Transverse colon (tissue), 4 donors: ENCODE data around the gene TVP23B.
"Not testable (repeated sequence)": the region's sequence is repeated elsewhere in the genome, so short reads cannot be mapped to it uniquely, and the experiment has no call there.

Experiments used
- POLR2A ChIP-seq: fragments of 450-650 bp; IDR thresholded peaks from one replicate; pipeline ENCODE4 v1.6.1; 2016; ENCODE audit warnings: antibody characterized with exemption, mild to moderate bottlenecking, moderate library complexity
- POLR2AphosphoS5 ChIP-seq, 3 donors: sonication (generic); formaldehyde crosslinking; IDR thresholded peaks; one replicate each; pipeline ENCODE4 v1.6.1; 2016; ENCODE audit warnings: antibody characterized with exemption in 3 of 3
- TF ChIP-seq, protein P1 (sequence below), 5 experiments: fragments of 200-600 bp in 3 of 5; fragments of 450-650 bp in 2 of 5; sonication (generic) in 3 of 5; IDR thresholded peaks; 1 replicate in 2 of 5; 2 replicates in 3 of 5; pipeline ENCODE4 v1.5.1; 2016 to 2017; ENCODE audit warnings: antibody characterized with exemption in 5 of 5, inconsistent platforms in 3 of 5, mild to moderate bottlenecking in 2 of 5, moderate library complexity in 1 of 5

DNA sequence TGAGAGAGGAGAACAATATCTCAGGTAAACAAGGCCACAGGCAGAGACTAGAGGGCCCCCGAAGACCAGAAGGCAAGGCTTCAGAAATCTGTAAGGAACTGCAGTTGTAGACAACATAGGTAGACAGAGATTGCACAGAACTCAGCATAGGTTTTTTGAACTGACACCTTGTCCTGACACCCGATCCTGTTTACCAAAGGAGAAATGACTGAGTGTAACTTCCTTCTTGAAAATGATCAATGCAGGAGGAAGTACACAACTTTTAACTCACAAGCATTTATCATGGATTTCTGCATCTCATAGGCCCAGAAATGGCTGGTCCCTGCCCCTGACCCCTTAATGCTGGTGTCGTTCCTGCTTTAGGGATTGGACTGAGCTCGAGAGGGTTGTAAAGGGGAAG lies 36.3 kb upstream of the TVP23B start:
- TF ChIP-seq, protein P1, sequence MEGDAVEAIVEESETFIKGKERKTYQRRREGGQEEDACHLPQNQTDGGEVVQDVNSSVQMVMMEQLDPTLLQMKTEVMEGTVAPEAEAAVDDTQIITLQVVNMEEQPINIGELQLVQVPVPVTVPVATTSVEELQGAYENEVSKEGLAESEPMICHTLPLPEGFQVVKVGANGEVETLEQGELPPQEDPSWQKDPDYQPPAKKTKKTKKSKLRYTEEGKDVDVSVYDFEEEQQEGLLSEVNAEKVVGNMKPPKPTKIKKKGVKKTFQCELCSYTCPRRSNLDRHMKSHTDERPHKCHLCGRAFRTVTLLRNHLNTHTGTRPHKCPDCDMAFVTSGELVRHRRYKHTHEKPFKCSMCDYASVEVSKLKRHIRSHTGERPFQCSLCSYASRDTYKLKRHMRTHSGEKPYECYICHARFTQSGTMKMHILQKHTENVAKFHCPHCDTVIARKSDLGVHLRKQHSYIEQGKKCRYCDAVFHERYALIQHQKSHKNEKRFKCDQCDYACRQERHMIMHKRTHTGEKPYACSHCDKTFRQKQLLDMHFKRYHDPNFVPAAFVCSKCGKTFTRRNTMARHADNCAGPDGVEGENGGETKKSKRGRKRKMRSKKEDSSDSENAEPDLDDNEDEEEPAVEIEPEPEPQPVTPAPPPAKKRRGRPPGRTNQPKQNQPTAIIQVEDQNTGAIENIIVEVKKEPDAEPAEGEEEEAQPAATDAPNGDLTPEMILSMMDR (IDR thresholded peaks at IDR 0.05) = not testable (repeated sequence)
- not testable (repeated sequence) for TF ChIP-seq POLR2AphosphoS5 (IDR thresholded peaks at IDR 0.05); POLR2A
